Loucy (cell line): ENCODE data around the gene COL9A2.

Experiments used
- H2AFZ ChIP-seq: fragments of 200-600 bp; sonication (generic); 2 replicates; pipeline ENCODE4 v1.6.0; 2016; ENCODE audit warnings: antibody characterized with exemption, mild to moderate bottlenecking, low read length, moderate library complexity
- H3F3A ChIP-seq: fragments of 200-600 bp; 2 replicates; pipeline ENCODE4 v1.6.0; 2016; ENCODE audit warnings: antibody characterized with exemption, low read depth, mild to moderate bottlenecking
- H3K27me3 ChIP-seq: fragments of 200-600 bp; sonication (generic); 2 replicates; pipeline ENCODE4 v1.6.1; 2014; ENCODE audit warnings: low read length, mild to moderate bottlenecking; ENCODE audit not compliant: insufficient read depth, poor library complexity, severe bottlenecking
- H3K36me3 ChIP-seq: fragments of 200-600 bp; sonication (generic); 2 replicates; pipeline ENCODE4 v1.6.1; 2016; ENCODE audit warnings: low read length; ENCODE audit not compliant: insufficient read depth
- H3K4me1 ChIP-seq: fragments of 200-600 bp; sonication (generic); 2 replicates; pipeline ENCODE4 v1.5.1; 2014; ENCODE audit warnings: low read length, mild to moderate bottlenecking; ENCODE audit not compliant: insufficient read depth, poor library complexity, severe bottlenecking
- H3K4me2 ChIP-seq: fragments of 200-600 bp; sonication (generic); 2 replicates; pipeline ENCODE4 v1.6.0; 2014; ENCODE audit warnings: antibody characterized with exemption, low read length, low read depth, mild to moderate bottlenecking; ENCODE audit not compliant: poor library complexity, severe bottlenecking
- H3K4me3 ChIP-seq: fragments of 200-600 bp; sonication (generic); 2 replicates; pipeline ENCODE4 v1.5.1; 2014; ENCODE audit warnings: low read length, mild to moderate bottlenecking, mixed read lengths; ENCODE audit not compliant: poor library complexity, severe bottlenecking
- H3K79me2 ChIP-seq: fragments of 200-600 bp; sonication (generic); 2 replicates; pipeline ENCODE4 v1.6.1; 2014; ENCODE audit warnings: low read length; ENCODE audit not compliant: insufficient read depth
- H3K9ac ChIP-seq: fragments of 200-600 bp; sonication (generic); 2 replicates; pipeline ENCODE4 v1.6.0; 2014; ENCODE audit warnings: mild to moderate bottlenecking, low read depth, low read length, moderate library complexity; ENCODE audit not compliant: poor library complexity, severe bottlenecking
- H3K9me2 ChIP-seq: fragments of 200-600 bp; sonication (generic); replicated peaks from 2 replicates; pipeline ENCODE4 v1.6.1; 2016; ENCODE audit warnings: low read depth, low read length, mixed read lengths
- H3K9me3 ChIP-seq: fragments of 200-600 bp; sonication (generic); 2 replicates; pipeline ENCODE4 v1.6.1; 2014; ENCODE audit warnings: mild to moderate bottlenecking, antibody characterized with exemption, low read length, low read depth; ENCODE audit not compliant: insufficient read depth
- H4K20me1 ChIP-seq: fragments of 200-600 bp; sonication (generic); 2 replicates; pipeline ENCODE4 v1.6.0; 2014; ENCODE audit warnings: antibody characterized with exemption, low read length, mild to moderate bottlenecking; ENCODE audit not compliant: insufficient read depth, poor library complexity, severe bottlenecking
- EZH2phosphoT487 ChIP-seq: fragments of 200-600 bp; IDR thresholded peaks from 2 replicates; pipeline ENCODE4 v1.6.1; 2018; ENCODE audit warnings: antibody characterized with exemption, mild to moderate bottlenecking, moderate library complexity, borderline replicate concordance
- TF ChIP-seq, protein P1 (sequence below): fragments of 200-600 bp; sonication (generic); conservative IDR thresholded peaks from 2 replicates; pipeline ENCODE4 v1.5.1; 2014; ENCODE audit warnings: mild to moderate bottlenecking, antibody characterized with exemption, low read length

The COL9A2 gene

DNA sequence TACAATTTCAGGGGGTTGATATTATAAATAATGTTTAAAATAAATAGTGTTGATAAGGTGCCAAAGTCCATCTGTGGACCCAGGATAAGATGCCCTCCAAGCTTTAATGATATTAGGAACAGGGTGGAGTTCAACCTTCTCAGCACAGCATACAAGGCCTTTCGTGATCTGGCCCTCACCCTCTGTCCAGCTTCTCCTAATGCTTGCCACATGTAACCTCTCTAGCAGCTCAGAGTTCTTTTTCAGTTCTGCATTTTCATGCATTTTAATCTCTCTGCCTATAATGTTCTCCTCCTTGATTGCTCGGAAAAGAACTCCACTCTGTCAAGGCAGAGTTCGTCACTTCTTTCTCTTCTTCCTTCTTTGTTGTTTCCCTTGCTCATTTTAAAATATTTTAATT, 35.0 kb upstream of the COL9A2 start:
- no peaks in the 10 kb centered on the region for H4K20me1 ChIP-seq
- no peak overlapping the region for H2AFZ ChIP-seq
- H3K9me2 ChIP-seq, result no peaks in the 10 kb centered on the region
- H3K36me3 ChIP-seq, result no peaks in the 10 kb centered on the region
- H3K9ac ChIP-seq, result no peak overlapping the region
- no peak for TF ChIP-seq EZH2phosphoT487
- TF ChIP-seq, protein P1, sequence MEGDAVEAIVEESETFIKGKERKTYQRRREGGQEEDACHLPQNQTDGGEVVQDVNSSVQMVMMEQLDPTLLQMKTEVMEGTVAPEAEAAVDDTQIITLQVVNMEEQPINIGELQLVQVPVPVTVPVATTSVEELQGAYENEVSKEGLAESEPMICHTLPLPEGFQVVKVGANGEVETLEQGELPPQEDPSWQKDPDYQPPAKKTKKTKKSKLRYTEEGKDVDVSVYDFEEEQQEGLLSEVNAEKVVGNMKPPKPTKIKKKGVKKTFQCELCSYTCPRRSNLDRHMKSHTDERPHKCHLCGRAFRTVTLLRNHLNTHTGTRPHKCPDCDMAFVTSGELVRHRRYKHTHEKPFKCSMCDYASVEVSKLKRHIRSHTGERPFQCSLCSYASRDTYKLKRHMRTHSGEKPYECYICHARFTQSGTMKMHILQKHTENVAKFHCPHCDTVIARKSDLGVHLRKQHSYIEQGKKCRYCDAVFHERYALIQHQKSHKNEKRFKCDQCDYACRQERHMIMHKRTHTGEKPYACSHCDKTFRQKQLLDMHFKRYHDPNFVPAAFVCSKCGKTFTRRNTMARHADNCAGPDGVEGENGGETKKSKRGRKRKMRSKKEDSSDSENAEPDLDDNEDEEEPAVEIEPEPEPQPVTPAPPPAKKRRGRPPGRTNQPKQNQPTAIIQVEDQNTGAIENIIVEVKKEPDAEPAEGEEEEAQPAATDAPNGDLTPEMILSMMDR, result no peak
- no peaks in the 10 kb centered on the region for H3F3A ChIP-seq
- no peaks in the 10 kb centered on the region for H3K9me3 ChIP-seq
- no peak overlapping the region for H3K4me2 ChIP-seq
- no peaks in the 10 kb centered on the region for H3K4me1 ChIP-seq
- no peaks in the 10 kb centered on the region for H3K79me2 ChIP-seq
- H3K27me3 ChIP-seq, result no peaks in the 10 kb centered on the region
- no peak overlapping the region for H3K4me3 ChIP-seq

DNA sequence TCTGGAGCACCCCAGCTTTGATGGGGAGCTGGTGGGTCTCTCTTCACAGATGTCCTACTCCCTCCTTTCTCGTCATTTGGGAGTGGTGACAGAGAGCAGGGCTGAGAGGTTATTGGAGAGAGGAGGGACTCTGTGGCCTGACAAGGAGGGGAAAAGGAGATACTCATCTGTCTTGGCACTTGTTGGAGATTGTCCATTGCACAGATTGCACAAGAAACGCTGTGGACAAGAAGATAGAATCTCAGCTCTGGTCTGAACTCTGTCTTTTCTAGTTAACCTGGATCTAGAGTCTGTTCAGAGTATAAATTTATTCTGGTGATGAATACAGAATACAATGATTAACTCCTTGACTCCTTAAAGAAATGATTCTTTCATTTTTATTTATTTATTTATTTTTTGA, 34.0 kb upstream of the COL9A2 start:
- H3K79me2 ChIP-seq, result no peaks in the 10 kb centered on the region
- H3K27me3 ChIP-seq, result no peaks in the 10 kb centered on the region
- no peaks in the 10 kb centered on the region for H3F3A ChIP-seq
- TF ChIP-seq, protein P1, result no peak
- no peak for TF ChIP-seq EZH2phosphoT487
- no peak overlapping the region for H3K9ac ChIP-seq
- H3K4me2 ChIP-seq, result no peak overlapping the region
- H3K4me1 ChIP-seq, result no peaks in the 10 kb centered on the region
- no peaks in the 10 kb centered on the region for H3K9me2 ChIP-seq
- H3K9me3 ChIP-seq, result no peaks in the 10 kb centered on the region
- H3K4me3 ChIP-seq, result no peak overlapping the region
- no peak overlapping the region for H2AFZ ChIP-seq
- no peaks in the 10 kb centered on the region for H3K36me3 ChIP-seq
- no peaks in the 10 kb centered on the region for H4K20me1 ChIP-seq

DNA sequence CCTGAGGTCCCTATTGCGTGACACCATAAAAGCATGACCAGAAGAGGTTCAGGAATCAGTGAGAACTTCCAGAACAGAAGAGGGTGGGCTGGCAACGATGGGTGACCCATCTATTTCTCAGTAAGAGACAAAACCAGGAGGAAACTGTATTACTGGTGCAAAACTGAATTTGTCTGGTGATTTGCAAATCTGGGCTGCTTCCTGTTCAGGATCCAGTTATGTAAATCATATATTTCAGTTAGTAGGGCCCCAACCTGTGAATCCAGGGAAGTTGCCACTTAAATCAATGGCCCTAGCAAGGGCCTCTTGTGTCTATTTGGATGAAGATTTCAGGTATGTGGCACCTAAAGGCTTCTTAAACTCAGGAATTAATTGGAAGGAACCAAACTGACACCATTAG, 33.3 kb upstream of the COL9A2 start:
- H3K9ac ChIP-seq, result no peak overlapping the region

More for the DNA sequence above, 33.3 kb upstream of the COL9A2 start:
- Histone ChIP-seq H3K4me3 (no peak overlapping the region), H3K4me2 (no peak overlapping the region), H3K9me2 (no peaks in the 10 kb centered on the region), H3K27me3 (no peaks in the 10 kb centered on the region), H3K9me3 (no peaks in the 10 kb centered on the region), H4K20me1 (no peaks in the 10 kb centered on the region), H3F3A (no peaks in the 10 kb centered on the region), H3K79me2 (no peaks in the 10 kb centered on the region), H3K4me1 (no peaks in the 10 kb centered on the region), H2AFZ (no peak overlapping the region), H3K36me3 (no peaks in the 10 kb centered on the region)
- TF ChIP-seq, protein P1, result no peak
- no peak for TF ChIP-seq EZH2phosphoT487
